Measurements from ENCODE around the gene PACSIN2. TPM values are rescaled to one million over a fixed set of nuclear protein-coding genes. Genes with fewer than 3 reads are reported as not detected.

PACSIN2 gene
- total RNA-seq, 3 donors from 2014 or later (not counting 1 experiment from before 2014, with no cell fraction given) = 37.1 to 48.5 (median 47.6) TPM

DNA sequence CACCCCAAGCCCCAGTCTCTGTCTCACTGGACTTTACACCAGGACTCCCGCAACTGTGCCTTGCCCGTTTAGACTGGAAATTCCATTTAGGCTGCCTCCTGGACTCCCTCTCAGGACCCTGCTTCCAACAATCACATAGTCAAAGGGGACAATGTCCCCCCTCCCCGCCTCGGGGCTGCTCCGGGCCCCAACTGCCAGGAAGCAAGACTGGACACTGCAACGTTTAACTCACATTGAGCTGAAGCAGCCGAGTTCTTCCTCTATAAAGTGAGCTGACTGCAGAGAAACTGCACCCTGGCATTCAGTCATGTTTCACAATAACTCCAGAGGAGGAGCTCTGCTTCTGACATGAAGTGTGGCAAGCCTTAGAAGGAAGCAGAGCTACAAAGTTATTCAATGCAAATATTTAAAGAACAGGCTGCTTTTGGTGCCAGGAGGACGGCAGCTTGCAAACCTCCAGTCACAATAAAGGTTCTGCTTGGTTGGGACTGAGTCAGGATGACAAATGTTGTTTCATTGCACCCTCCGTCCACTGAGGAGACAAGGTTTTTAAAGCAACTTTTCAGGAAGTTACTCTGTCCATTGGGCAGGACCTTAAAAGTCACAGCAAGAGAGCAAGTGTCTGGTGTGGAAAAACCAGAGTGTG is 19.9 kb downstream of the PACSIN2 start:
- Histone ChIP-seq H3K27me3 (ENCODE audit: control insufficient read depth, insufficient read depth, low read length) (no peaks in the 10 kb centered on the region), H3K4me3 (ENCODE audit: low read length) (no peak overlapping the region), H3K9me3 (ENCODE audit: control insufficient read depth, insufficient read depth, low read length) (no peaks in the 10 kb centered on the region), H3K4me1 (ENCODE audit: control insufficient read depth, insufficient read depth, low read length) (peaks cover 23% of the 10 kb centered on the region), H3K36me3 (ENCODE audit: control insufficient read depth, insufficient read depth, low read length) (no peaks in the 10 kb centered on the region), H3K27ac (ENCODE audit: low read length) (no peak overlapping the region)
- Mint-ChIP-seq H3K27me3 (ENCODE audit: low read depth in 2 of 2) (no peaks in the 10 kb centered on the region), H3K27ac (peak overlapping the region in 1 of 2 donors; percentile 56), H3K4me3 (no peak overlapping the region), H3K9me3 (no peaks in the 10 kb centered on the region), H3K4me1 (peaks cover 45 to 52% of the 10 kb centered on the region in 2 donors), H3K36me3 (no peaks in the 10 kb centered on the region)
- 54% methylated on average over 9 of the region's 9 CpGs for WGBS (ENCODE audit: insufficient coverage)
- DNase-seq (no peak), ATAC-seq (peak in 2 of 3 donors; percentile 34 to 66)
- TF ChIP-seq, protein P1, sequence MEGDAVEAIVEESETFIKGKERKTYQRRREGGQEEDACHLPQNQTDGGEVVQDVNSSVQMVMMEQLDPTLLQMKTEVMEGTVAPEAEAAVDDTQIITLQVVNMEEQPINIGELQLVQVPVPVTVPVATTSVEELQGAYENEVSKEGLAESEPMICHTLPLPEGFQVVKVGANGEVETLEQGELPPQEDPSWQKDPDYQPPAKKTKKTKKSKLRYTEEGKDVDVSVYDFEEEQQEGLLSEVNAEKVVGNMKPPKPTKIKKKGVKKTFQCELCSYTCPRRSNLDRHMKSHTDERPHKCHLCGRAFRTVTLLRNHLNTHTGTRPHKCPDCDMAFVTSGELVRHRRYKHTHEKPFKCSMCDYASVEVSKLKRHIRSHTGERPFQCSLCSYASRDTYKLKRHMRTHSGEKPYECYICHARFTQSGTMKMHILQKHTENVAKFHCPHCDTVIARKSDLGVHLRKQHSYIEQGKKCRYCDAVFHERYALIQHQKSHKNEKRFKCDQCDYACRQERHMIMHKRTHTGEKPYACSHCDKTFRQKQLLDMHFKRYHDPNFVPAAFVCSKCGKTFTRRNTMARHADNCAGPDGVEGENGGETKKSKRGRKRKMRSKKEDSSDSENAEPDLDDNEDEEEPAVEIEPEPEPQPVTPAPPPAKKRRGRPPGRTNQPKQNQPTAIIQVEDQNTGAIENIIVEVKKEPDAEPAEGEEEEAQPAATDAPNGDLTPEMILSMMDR (IDR thresholded peaks at IDR 0.05) = no peak
- intact Hi-C loops (cut with micrococcal nuclease) = no loop called here

DNA sequence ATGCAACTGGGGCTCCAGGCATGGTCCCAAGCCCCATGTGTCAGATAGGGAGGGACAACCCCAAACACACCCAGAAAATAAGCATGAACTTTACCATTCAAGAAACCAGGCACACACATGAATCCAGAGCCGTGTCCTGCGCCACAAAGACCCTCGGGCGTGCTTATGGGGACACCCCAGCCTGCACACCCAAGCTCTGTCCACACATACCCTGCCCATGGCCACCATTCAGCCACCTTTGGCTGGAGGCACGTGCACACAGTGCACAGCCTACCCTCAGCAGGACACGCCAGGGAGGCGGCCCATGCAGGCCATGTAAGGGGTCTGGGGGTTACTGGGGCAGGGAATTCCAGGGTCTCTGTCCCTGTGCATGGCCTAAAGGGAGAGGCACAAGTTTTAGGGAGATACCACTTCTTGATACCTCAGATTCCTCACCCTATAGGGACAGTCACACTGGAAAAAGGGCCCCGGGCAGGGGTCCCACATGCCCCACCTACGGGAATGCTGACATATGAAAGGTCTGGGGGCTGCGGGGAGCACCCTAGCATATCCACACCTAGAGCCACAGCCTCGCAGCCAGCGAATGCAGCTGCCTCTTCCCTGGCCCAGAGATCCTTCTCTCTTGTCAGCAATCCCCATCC is 20.6 kb downstream of the PACSIN2 start:
- peak overlapping the region in 1 of 2 donors; percentile 56 for H3K27ac Mint-ChIP-seq
- no peak for ATAC-seq
- Histone ChIP-seq H3K36me3 (ENCODE audit: control insufficient read depth, insufficient read depth, low read length) (no peaks in the 10 kb centered on the region), H3K27ac (ENCODE audit: low read length) (no peak overlapping the region), H3K4me3 (ENCODE audit: low read length) (no peak overlapping the region), H3K4me1 (ENCODE audit: control insufficient read depth, insufficient read depth, low read length) (peaks cover 23% of the 10 kb centered on the region), H3K27me3 (ENCODE audit: control insufficient read depth, insufficient read depth, low read length) (no peaks in the 10 kb centered on the region), H3K9me3 (ENCODE audit: control insufficient read depth, insufficient read depth, low read length) (no peaks in the 10 kb centered on the region)
- no peak overlapping the region for H3K4me3 Mint-ChIP-seq
- 95% methylated on average over 12 of the region's 12 CpGs for WGBS (ENCODE audit: insufficient coverage)
- intact Hi-C loops (cut with micrococcal nuclease) = no loop called here
- H3K4me1 Mint-ChIP-seq = peaks cover 42 to 46% of the 10 kb centered on the region in 2 donors
- TF ChIP-seq, protein P1 (IDR thresholded peaks at IDR 0.05) = no peak
- no peaks in the 10 kb centered on the region for H3K9me3 Mint-ChIP-seq
- no peaks in the 10 kb centered on the region for H3K27me3 Mint-ChIP-seq (ENCODE audit: low read depth in 2 of 2)
- DNase-seq = no peak
- H3K36me3 Mint-ChIP-seq = no peaks in the 10 kb centered on the region

DNA sequence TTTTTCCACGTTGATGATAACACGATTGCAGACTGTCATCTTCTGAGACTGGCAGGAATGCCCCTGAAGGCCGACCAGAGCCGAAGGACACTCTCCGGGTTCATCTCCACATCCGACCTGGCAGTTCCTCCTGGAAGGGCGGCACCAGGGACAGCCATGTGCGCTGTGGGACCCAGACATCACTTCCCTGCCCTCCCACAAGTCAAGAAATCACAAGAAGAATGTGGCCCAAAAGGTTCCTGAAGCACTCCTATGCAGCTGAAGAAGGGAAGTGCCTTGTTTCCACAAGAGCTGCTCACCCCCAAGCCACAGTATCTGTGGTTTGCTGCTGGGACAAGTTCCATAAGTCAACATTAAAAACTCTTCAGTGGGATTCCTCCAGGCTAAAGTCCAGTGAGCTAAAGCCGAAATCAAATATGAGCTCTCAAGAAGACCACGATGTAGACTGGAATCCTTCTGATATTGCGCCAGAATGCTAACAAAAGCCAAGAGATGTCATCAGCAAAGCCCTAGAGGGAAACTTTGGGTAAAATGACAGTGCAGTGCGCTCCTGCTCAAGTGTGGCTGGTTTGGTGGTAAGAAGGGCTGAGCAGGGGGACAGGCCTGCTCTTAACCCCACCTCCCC is 21.2 kb downstream of the PACSIN2 start:
- Mint-ChIP-seq H3K9me3 (no peaks in the 10 kb centered on the region), H3K36me3 (no peaks in the 10 kb centered on the region), H3K4me3 (no peak overlapping the region), H3K27me3 (ENCODE audit: low read depth in 2 of 2) (no peaks in the 10 kb centered on the region), H3K27ac (no peak overlapping the region), H3K4me1 (peaks cover 36 to 40% of the 10 kb centered on the region in 2 donors)
- ATAC-seq (no peak), DNase-seq (no peak)
- H3K4me1 ChIP-seq (ENCODE audit: control insufficient read depth, insufficient read depth, low read length) = peaks cover 23% of the 10 kb centered on the region
- intact Hi-C loops (cut with micrococcal nuclease) = no loop called here
- H3K4me3 ChIP-seq (ENCODE audit: low read length) = no peak overlapping the region
- no peaks in the 10 kb centered on the region for H3K27me3 ChIP-seq (ENCODE audit: control insufficient read depth, insufficient read depth, low read length)
- TF ChIP-seq, protein P1 (IDR thresholded peaks at IDR 0.05) = no peak
- WGBS (ENCODE audit: insufficient coverage) = 81% methylated on average over 11 of the region's 12 CpGs
- no peaks in the 10 kb centered on the region for H3K36me3 ChIP-seq (ENCODE audit: control insufficient read depth, insufficient read depth, low read length)
- no peaks in the 10 kb centered on the region for H3K9me3 ChIP-seq (ENCODE audit: control insufficient read depth, insufficient read depth, low read length)
- H3K27ac ChIP-seq (ENCODE audit: low read length) = no peak overlapping the region

Measured in natural killer cell (primary cell).